ENCODE results near the gene HOXD11.

Gene HOXD11

DNA sequence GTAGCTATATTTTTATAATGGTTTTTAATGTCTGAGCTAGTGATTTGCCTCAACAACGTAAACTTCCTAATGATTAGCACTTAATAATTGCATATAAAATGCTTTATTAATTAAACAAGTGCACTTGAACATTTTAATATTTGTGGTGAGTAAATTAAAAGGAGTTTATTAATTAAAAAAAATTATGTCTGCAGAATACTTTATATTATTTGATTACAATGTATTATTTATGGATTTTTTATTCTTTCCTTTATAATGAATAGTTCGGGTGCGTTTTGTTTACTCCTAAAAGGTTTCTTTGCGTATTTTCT lies 24.7 kb downstream of the HOXD11 start:
- no peak for DNase-seq (ENCODE audit: low spot score)

DNA sequence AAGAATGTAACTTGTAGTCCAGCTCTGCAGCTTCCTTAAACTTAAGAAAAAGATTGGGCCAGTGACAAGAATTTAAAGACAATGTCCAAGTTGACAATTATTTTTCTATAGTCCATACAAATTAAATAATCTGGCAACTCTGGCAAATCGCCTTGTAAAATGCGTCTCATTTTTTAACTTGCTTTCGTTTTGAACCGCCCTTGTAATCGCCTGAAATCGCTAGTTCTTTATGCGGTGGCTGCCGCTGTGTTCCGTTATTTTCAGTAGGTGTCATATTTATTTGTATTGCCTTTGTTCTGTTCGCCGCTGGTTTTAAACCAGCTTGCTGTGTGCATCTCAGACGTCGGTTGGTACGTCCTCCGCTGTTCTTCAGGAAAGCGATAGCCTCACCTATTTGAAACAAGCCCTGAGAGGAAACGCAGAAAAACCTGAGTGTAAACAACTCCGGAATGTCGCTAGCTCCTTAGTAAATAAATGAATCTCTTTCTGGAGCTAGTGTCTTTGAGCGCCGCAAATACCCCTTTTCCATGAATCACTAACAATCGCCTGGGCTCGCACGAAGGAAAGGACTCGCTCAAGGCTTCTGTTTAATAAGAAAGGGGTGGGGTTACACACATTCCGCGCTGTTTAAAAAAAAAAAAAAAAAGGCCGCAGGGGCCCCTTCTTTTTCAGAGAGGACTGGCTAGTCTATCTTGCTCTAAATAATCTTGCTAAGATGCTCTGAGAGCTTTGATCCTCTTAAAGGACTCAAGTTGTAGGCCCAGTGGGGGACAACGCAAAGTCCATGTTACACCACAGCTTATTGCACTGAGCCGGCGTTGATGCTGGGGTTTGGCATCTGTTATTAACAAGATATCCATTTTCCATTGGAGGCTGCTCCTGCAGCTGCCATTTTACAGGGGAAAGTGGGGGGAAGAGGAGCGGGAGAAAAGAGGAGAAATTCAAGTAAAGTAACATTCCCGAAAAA lies 25.4 kb downstream of the HOXD11 start:
- no peak for DNase-seq (ENCODE audit: low spot score)

DNA sequence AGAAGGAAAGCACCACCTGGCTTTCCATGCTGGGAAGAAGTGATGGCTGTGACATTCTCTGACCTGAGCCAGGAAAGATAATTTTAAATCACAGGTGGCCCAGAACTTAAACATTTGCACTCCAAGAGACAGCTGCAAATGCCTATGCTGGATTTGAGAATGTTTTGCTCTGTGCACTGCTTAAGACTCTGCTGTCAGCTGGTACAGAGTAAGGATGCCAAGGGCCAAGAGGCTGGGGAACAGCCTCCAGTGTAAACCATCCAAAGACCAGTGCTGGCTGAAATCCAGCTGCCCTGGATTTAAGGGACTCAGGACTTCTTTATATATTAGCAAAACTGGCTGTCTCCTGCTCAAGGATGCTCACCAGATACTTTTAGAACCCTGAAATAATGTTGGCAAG lies 26.3 kb downstream of the HOXD11 start:
- DNase-seq (ENCODE audit: low spot score) = no peak

DNA sequence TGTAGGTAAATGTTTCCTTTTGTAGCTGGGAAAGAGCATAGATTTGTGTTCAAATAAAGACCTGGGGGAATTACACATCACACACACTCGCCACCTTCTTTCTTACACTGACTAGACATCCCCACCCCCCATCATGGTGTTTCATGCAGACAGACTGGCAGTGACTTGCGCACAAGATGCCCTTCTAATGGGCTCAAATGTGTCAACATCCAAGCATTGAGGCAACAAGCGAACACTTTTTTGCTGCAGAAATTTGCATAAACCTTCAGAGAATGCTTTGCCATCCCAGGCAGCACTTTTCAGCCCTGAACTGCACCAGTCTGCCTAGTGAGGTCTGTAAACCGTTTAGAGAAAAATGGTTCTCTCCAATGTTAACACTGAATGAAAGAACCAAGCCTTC lies 27.0 kb downstream of the HOXD11 start:
- no peak for DNase-seq (ENCODE audit: low spot score)

DNA sequence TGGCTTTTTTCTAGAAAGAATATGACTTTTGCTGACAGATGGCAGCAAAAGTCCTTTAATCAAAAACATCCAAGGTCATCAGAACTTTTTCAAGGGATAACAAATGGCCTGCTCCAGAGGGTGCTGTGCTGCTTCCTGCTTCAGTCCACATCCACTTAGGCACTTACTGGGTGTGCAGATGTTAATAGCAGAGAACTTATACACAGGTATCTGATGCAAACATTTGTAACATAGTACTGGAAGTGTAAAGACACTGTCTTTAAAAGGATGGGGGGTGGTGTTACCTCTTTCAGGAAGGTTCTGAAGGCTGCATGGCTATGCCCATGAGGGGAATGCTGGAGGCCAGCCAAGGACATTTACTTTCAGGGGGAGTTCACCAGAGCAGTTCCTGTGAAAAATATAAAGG lies 28.0 kb downstream of the HOXD11 start:
- no peak for DNase-seq (ENCODE audit: low spot score)

DNA sequence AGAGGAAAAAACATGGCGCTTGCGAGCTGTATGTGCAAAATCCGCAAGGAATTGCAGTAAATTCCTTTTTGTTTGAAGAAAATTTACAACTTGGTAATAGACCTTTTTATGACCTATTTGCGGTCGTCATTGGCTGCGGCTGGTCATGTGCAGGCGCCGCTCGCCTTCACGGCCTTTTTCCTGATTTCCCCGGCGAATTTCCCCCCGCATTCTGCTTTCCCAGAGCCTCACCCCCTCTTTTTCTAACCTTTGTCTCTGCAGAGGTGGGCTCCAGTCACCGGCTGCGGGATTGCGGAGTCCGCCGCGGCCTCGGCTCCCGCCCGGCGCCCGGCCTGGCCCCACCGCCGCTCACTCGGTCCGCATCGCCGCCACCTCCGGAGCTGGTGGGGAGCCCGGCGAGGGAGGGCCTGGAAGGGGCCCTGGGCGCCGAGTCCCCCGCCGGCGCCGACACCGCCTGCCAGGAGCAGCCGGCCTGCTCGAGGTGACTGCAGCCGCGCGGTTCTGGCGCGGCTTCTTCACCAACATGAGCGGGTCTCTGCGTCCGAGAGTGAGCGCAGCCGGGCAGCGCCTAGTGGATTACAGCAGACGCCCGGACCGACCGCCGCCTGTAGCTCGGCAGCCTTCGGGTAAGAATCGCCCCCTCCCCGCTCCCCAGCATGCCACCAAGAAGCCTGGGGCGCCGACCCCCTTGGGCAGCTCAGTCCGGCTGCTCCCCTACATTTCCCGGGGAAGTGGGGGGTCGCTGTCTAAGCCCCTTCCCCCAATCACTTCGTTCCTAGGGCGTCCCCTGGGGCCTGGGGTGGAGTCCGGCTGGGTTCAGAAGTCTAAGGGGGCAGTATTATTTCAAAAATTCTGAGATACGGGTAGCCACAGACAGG lies 29.5 kb downstream of the HOXD11 start:
- DNase-seq (ENCODE audit: low spot score) = peak; percentile 80

DNA sequence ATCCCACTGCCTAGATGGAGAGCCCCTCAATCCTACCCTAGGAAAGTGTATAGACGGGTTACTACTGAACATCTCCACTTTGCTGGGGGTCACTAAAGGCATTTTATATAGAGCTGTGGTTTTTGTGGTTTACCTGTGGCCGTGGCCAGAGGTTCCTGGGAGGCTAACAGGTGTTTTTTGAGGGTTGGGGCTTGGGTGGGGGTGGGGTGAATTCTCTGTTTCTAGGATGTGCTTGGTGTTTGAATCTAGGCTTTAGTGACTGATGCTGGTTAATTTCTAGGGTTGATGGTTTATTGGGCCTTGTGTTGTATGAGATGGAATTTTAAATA lies 30.1 kb downstream of the HOXD11 start:
- no peak for DNase-seq (ENCODE audit: low spot score)

DNA sequence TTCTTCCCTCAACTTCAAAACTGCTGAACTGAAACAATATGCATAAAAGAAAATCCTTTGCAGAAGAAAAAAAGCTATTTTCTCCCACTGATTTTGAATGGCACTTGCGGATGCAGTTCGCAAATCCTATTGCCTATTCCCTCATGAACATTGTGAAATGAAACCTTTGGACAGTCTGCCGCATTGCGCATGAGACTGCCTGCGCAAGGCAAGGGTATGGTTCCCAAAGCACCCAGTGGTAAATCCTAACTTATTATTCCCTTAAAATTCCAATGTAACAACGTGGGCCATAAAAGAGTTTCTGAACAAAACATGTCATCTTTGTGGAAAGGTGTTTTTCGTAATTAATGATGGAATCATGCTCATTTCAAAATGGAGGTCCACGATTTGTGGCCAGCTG lies 30.8 kb downstream of the HOXD11 start:
- DNase-seq (ENCODE audit: low spot score) = no peak

DNA sequence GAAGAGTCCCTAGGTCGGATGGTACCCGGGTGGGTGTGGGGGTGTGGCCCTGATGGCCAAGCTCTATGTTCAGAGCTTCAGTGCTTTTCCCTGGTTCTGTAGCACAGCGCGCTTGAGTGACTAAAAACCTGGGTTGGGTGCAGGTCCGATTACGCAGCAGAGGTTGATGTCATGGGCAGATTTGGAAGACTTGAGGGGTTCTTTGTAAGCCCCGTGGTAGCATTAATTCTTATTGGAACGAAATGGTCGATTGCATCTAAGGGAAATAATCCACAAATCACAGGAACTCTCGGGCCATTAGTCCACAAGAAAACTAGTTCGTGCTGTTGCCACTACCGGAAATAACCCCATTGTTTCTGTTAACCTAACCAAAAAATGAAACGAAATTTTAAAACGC lies 31.4 kb downstream of the HOXD11 start:
- peak; percentile 63 for DNase-seq (ENCODE audit: low spot score)

DNA sequence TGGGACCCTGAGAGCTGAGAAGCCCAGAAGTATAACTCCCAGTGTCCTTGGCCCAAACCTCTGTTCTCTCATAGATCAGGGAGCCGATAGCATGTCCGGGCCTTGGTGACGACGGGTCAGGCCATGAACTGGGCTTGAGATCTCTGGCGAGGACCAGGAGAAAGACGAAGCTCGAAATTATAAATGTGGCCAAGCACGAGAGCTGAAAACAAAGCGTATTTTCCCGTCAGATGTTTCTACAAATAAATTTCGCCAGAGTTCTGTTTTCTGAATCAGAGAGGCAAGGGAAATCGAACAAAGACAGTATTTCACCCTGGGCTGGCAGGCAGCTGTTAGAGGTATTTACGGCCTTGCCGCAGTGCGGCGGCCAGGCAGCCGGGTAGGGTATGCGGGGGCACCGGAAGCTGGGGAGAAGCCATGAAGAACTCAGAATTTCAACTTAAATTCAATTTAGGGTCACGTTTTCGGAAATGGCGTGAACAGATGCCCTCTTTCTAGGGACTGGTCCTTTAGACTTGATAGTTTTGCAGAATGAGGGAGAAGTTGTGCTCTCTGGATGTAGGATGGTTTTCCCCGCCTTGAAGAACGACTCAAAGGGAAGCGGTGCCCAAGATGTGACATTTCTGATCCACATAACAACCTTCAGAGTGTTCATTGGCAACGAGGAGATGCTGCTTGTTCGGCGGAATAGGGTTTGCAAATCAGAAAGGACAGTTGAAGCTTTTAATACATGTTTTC lies 32.0 kb downstream of the HOXD11 start:
- peak; percentile 70 for DNase-seq (ENCODE audit: low spot score)

DNA sequence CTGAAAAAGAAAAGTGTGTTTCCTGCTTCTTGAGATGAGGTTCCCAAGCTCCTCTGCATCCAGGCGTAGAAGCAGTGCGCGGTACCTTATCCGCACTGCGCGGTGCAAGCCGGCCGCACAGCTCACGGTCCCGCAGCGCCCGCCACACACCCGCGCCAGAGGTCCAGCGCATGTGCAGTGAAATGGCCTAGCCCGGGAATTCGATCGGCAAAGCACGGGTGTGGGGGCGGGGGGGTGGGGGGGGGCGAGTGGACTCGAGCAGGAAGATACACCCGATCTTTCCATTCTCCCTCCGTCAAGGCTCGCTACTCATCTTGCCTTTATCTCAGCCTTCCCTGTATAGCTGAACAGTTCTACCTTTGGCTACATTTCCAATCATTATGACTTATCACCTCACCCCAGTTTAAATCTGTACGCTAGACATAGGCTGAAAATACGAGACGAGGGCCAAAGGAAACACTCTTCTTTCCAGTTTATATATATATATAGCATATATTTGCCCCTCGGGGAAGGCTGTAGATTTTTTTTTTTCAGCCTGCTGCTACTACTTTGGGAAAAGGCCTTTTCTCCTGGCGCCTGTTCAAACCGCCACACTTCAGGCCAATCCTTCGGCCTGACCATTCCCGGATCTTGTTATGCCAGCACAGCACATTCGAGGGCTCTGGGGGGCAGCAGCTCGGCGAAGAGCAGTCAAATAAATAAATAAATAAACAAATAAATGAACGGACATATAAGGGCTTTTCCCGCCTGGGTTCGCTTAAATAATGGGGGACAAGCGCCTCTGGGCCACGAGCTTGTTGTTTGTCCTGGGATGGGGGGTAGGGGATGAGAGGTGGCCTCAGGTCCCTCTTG lies 32.8 kb downstream of the HOXD11 start:
- DNase-seq (ENCODE audit: low spot score) = peak; percentile 83

DNA sequence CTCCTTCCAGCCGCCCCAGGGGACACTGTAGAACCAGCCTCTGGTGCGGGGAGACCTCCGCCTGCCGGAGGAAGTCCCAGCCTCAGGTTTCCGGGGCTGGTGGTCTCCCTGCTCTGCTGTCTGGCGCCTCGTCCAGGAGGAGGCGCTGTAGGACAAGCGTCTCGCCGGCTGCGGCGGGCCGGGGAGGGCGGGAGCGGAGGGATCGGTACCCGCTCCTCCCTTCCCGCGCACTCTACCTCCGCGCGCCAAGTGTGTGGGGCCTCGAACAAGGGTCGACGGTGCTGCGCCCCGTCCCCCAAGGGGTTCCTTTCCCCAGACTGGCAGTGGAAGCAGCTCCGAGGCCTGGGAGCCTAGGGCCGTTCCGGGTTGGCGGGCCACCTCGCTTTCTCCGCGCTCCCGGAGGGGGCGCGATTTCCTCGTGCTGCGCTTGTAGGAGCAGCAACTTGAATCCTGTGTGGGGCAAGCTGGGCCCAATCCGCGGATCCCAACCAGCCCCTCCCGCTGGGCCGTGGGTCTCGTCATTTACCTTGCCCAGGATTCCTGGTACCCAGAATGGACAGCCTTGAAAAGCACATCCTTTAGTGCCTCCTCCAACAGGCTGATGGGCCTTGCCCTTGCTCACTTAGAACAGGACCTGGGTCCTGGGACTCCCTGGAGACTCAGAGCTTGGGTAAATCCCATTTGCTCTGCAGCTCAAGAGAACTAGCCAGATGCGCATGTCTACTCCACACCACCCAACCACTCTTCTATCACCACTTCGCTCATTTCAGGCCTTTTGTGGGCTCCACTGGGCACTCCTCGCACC lies 33.6 kb downstream of the HOXD11 start:
- DNase-seq (ENCODE audit: low spot score) = peak; percentile 92

DNA sequence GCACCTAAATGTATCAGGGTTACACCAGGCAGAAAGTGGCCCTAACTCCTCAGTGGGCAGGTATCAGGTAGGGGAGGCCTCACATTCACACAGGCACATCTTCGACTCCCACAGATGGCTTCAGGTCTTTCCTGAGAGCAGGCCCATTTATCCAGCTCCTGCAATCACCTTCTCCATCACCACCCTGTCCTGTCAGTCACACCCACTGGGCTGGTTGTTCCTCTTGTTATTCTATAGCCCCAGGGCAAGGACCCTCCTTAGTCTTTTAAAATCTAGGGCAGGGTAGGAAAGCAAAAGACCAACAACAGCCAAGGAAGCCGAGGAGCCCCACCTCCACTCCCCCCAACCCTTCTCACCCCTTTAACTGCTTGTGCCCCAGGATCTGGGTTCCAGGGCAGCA lies 35.2 kb downstream of the HOXD11 start:
- DNase-seq (ENCODE audit: low spot score) = no peak

DNA sequence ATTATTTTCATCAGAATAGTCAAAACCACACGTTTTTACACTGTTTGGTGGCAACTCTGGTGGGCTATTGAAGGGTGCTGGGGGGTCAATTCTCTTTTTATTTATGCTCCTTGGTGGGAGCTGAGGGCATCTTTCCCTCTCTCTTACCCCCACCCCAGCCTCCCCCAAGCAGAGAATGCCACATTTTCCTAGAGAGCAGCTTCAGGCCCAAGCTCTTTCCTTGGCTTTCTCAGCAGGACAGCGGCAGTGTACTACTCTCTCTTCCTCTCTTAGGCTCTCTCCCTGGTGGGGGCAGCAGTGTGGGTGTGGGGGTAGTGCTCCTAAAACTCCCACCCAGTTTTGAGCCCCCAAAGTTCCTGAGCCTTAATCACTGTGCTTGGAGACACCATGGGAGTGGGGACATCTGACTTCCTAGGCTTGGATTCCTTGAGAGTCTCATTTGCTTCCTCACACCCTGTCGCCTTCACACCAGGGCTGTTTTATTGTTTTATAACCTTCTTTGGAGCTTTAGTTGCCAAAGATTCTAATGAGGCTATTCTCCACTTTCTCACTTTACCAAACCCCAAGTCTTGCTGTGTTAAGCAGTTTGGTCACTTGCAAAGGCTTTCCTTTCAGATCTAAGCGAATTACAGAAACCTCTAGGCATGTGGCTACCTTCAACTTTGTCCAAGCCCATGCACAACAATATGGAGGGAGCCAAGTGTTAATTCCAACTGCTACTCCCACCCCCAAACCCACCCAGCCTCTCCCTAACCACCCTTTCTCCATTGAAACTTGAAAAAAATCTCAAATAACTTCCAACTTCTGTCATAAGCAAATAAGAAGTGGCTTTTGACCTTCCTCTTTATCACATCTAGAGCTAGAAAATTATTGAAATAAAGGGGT lies 38.2 kb downstream of the HOXD11 start:
- no peak for DNase-seq (ENCODE audit: low spot score)

DNA sequence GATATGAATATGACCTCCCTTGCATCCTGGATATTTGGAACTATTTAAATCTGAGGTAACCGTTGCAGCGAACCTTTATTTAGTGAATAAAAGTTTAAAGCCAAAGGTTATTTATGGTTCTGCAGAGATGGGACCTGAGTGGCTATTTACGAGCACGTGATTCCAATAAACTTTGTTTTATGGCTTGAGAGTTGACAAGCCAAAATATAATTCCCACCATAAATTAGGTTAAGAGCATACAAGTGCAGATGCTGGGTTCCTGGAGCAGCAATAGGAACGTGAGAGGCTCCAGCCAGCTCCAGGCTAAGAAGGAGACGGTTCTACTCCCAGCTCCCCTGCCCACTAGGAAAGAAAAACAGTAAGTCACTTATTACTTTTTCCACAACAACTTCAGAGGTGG lies 39.0 kb downstream of the HOXD11 start:
- DNase-seq (ENCODE audit: low spot score) = no peak

DNA sequence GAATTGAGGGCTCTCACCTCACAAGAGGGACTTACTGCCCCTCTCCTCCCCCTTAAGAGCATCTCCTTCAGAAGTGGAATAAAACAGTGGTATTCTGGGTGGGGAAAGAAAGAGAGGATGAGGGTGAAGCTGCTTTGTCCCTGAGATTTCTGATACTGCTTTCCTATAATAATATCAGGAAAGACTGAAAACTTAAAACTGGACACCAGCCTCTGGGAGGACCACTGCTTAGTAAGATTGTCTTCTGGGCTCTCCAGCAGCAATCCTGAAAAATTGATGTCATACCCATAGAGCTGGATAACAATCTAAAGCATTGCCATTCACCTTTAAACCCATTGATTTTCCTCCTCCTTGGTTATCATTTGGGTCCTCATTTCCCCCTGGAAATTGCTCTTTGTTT lies 39.6 kb downstream of the HOXD11 start:
- no peak for DNase-seq (ENCODE audit: low spot score)

DNA sequence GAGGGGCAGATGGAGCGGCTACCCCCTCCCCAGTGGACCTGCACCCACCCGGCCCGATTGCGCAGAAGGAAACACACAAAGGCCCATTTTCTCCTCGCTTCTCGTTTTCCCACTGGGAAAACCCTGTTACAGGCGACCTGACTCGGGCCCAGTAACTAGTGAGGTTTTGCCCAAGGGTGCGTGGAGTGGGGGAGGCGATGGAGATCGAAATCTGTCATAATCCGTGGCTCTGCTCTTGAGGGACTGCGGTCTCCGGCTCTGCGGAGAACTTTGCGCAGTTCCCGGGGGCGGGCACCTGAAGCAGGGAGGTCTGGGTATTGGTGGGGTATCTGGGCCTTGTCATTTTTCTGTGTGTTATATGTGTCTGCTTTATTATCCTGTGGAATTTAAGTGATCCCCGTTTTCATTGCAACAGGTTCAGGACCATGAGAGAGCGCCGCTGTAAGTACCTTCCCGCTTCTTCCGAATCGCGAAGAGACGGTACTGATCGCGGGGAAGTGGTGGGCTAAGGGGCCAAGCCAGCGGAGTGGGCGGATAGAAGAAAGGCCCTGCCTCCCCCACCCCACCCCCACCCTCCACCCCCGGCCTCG lies 40.2 kb downstream of the HOXD11 start:
- no peak for DNase-seq (ENCODE audit: low spot score)

DNA sequence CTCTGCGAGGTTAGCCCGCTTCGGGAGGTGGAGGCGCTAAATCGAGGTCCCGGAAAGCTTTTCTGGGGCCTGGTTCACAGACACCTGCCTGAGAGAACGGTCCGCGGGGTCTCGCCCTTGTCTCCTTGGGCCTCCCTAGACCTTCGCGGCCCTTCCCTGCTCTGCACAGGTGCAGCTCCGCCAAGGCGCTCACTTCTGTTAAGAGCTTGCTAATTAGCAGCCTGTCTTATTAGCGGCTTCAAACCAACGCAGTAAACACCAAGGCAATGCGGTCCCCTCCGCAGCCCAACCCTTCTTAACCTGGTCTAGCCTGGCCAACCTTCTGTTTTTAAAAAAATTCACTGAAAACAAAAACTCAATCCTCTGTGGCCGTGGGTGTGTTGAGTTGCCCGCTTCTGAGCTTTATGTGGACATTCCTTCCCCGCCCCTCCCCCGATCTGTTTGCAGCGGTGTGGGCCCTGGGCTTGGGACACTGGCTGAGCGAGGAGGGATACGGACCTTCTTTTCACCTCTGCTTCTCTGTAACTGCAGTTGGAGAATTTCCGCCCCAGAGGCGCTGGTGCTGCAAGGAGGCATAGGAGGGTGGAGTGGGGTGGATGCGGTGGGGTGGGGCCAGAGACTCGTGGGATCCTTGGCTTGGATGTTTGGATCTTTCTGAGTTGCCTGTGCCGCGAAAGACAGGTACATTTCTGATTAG lies 40.9 kb downstream of the HOXD11 start:
- DNase-seq (ENCODE audit: low spot score) = no peak
